D721Med (cell line): ENCODE data around the gene CEP44.

ENCODE experiments used
- DNase-seq: peaks from one replicate; pipeline ENCODE4 v3.0.0; 2011; ENCODE audit warnings: low spot score; ENCODE audit not compliant: insufficient read length
- FAIRE-seq: peaks from 2 replicates; lab custom pipeline; 2011; peaks lifted over from hg19 to GRCh38; lab: Jason Lieb, UNC
- CTCF ChIP-seq: IDR thresholded peaks from 2 replicates; pipeline ENCODE4 v1.5.1; 2012; ENCODE audit warnings: mild to moderate bottlenecking, control low read depth; ENCODE audit not compliant: insufficient read depth; ENCODE audit errors: missing control alignments

CEP44 gene

GRCh38 chr4:174283507-174284471 lies at the start of gene CEP44, which contains the start of gene FBXO8:
Gene CEP44 (plus strand): TSS chr4:174283911. CDS start chr4:174299122, 15,211 bp downstream.
Gene FBXO8 (minus strand): TSS chr4:174283667. CDS start chr4:174263092, 20,575 bp downstream.
- DNase-seq (no peak), FAIRE-seq (peak; percentile 56)
- no peak for TF ChIP-seq CTCF

DNA sequence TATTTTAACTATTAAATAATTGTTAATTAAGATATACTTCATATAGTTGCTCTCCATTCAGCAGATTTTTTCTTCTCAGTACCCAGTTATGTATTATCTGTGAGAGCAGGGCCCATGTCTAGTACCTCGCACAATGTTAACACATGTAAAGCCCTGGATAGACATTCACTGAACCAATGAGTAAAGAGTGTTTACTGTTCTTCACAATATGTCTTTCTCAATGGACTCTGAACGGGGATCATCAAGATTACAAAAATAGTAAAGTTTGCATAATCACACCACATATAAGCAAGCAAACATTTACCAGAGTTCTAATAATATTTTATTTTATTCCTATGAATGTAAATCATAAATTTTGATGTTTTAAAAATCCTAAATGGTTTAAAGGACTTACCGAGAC lies 47.4 kb upstream of the CEP44 start:
- no peak for FAIRE-seq
- no peak for DNase-seq
- no peak for TF ChIP-seq CTCF

GRCh38 chr4:174241162-174241561 lies 42.5 kb upstream of the CEP44 start:
- DNase-seq (no peak), FAIRE-seq (no peak)
- no peak for TF ChIP-seq CTCF

DNA sequence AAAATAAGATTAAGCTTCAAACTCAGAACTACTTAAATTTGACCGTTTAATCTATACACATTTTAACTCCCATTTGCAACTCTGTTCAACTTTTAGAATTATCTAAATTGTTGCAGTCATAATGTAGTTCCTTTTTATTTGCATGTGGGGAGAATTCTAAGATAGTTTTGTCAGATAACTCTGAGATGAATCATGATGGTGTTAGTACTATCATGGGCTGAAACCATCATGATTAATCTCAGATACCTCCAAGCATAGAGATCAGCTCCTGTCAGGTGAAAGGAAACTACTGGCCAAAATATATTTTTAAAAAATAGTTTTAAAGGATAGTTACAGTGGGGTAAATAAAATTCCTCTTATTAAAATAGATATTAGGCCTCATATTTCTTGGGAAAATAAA lies 39.3 kb upstream of the CEP44 start:
- no peak for TF ChIP-seq CTCF
- DNase-seq (no peak), FAIRE-seq (no peak)

DNA sequence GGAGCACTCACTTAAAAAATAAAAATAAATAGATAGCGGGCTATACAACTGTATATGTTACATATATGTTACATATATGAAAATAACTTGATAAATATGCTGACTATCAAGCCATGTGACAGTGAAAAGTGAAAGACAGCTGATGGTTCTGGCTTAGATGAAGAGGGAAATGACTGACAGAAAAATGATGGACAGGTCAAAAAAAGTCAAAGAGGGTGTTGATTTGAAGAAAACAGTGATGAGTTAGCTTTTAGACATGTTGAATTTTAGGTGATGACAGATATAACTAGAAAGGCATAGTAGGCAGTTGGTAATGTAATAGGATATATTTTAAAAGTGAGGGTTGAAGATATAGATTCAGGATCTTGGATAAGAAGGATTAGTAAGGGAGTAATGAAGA lies 38.0 kb upstream of the CEP44 start:
- DNase-seq: no peak
- TF ChIP-seq CTCF: no peak
- no peak for FAIRE-seq

DNA sequence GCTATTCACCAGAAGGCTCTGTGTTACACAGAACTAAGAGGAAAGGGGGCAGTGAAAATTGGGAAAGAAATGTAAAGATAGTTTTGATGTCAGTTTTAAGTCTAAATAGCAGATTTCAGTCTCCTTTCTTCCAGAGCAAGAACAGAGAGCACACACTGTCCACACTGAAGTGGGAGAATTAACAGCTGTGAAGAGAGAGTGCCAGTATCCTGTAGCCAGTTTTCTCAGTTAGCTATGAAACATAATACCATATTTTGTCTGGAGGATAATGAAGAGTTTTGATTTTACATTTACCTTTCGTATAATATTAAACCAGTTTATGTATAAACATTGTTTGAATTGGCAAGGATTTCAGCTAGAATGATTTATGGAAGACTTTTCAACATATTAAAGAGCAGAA lies 35.3 kb upstream of the CEP44 start:
- FAIRE-seq (no peak), DNase-seq (no peak)
- no peak for TF ChIP-seq CTCF

DNA sequence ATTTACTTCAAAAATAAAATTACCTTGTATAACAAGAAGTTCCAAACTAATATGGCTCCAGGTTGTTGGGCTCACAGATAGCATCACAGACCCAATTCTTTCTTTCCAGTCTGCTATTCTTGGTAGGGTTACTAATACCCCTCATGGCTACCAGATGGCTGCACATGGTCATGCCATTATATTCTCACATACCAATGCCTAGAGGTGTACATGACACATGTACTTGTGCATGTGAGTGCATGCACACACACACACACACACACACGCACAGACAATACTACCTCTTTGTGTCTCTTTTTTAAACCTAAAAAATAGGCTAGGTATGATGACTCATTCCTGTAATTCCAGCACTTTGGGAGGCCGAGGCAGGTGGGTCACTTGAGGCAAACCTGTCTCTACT lies 31.3 kb upstream of the CEP44 start:
- DNase-seq (no peak), FAIRE-seq (no peak)
- no peak for TF ChIP-seq CTCF
